ENCODE results near the gene CDC27.
"Not testable (repeated sequence)": the region's sequence is repeated elsewhere in the genome, so short reads cannot be mapped to it uniquely, and the experiment has no call there.

Gene CDC27

GRCh38 chr17:47164263-47164662 lies 24.8 kb downstream of the CDC27 start:
- DNase-seq (ENCODE audit: extremely low spot score, insufficient read length, low read depth) (no peak), FAIRE-seq (no peak)

- DNase-seq (ENCODE audit: extremely low spot score, insufficient read length, low read depth), result no peak
- no peak for FAIRE-seq
These were observed 27.0 kb downstream of the CDC27 start for GRCh38 chr17:47162013-47162622.

GRCh38 chr17:47159315-47159714 lies 29.8 kb downstream of the CDC27 start:
- FAIRE-seq (no peak), DNase-seq (ENCODE audit: extremely low spot score, insufficient read length, low read depth) (no peak)

GRCh38 chr17:47145351-47145750 lies 43.7 kb downstream of the CDC27 start:
- FAIRE-seq, result no peak
- no peak for DNase-seq (ENCODE audit: extremely low spot score, insufficient read length, low read depth)

- FAIRE-seq (no peak), DNase-seq (ENCODE audit: extremely low spot score, insufficient read length, low read depth) (no peak)
These were observed 53.9 kb downstream of the CDC27 start for GRCh38 chr17:47135235-47135634.

- DNase-seq (ENCODE audit: extremely low spot score, insufficient read length, low read depth); FAIRE-seq: not testable (repeated sequence)
These were observed 54.7 kb downstream of the CDC27 start for GRCh38 chr17:47134354-47134753.

- no peak for DNase-seq (ENCODE audit: extremely low spot score, insufficient read length, low read depth)
- FAIRE-seq, result no peak
These were observed 57.3 kb downstream of the CDC27 start for GRCh38 chr17:47131761-47132160.

GRCh38 chr17:47126835-47127234 lies 62.3 kb downstream of the CDC27 start:
- DNase-seq (ENCODE audit: extremely low spot score, insufficient read length, low read depth); FAIRE-seq: not testable (repeated sequence)

- not testable (repeated sequence) for DNase-seq (ENCODE audit: extremely low spot score, insufficient read length, low read depth); FAIRE-seq
These were observed 65.8 kb downstream of the CDC27 start for GRCh38 chr17:47123262-47123661.

- no peak for DNase-seq (ENCODE audit: extremely low spot score, insufficient read length, low read depth)
- no peak for FAIRE-seq
These were observed 68.5 kb downstream of the CDC27 start for GRCh38 chr17:47120521-47121095.

- FAIRE-seq (no peak), DNase-seq (ENCODE audit: extremely low spot score, insufficient read length, low read depth) (no peak)
These were observed 69.2 kb downstream of the CDC27 start for GRCh38 chr17:47119746-47120520.

GRCh38 chr17:47117386-47117785 lies 71.7 kb downstream of the CDC27 start:
- DNase-seq (ENCODE audit: extremely low spot score, insufficient read length, low read depth) (no peak), FAIRE-seq (no peak)

GRCh38 chr17:47106130-47106529 lies 83.0 kb downstream of the CDC27 start:
- FAIRE-seq (no peak), DNase-seq (ENCODE audit: extremely low spot score, insufficient read length, low read depth) (no peak)

GRCh38 chr17:47105246-47105645 lies 83.8 kb downstream of the CDC27 start:
- not testable (repeated sequence) for DNase-seq (ENCODE audit: extremely low spot score, insufficient read length, low read depth); FAIRE-seq

GRCh38 chr17:47102914-47103313 lies 86.2 kb downstream of the CDC27 start:
- no peak for DNase-seq (ENCODE audit: extremely low spot score, insufficient read length, low read depth)
- FAIRE-seq, result no peak

GRCh38 chr17:47099987-47100711 lies 88.9 kb downstream of the CDC27 start:
- FAIRE-seq, result peak; percentile 96

GRCh38 chr17:47099451-47099986 lies 89.6 kb downstream of the CDC27 start:
- FAIRE-seq (no peak), DNase-seq (ENCODE audit: extremely low spot score, insufficient read length, low read depth) (no peak)

More at GRCh38 chr17:47099987-47100711, 88.9 kb downstream of the CDC27 start:
- peak; percentile 51 for DNase-seq (ENCODE audit: extremely low spot score, insufficient read length, low read depth)

GRCh38 chr17:47096343-47096742 lies 92.8 kb downstream of the CDC27 start:
- no peak for FAIRE-seq
- no peak for DNase-seq (ENCODE audit: extremely low spot score, insufficient read length, low read depth)

- DNase-seq (ENCODE audit: extremely low spot score, insufficient read length, low read depth) (no peak), FAIRE-seq (no peak)
These were observed 93.8 kb downstream of the CDC27 start for GRCh38 chr17:47095268-47095667.

GRCh38 chr17:47087093-47087492 lies 102.0 kb downstream of the CDC27 start:
- DNase-seq (ENCODE audit: extremely low spot score, insufficient read length, low read depth) (no peak), FAIRE-seq (no peak)
